NCI-H1105 treated with DMSO at 0.1 percent for 48 hours (cell line): Measurements from ENCODE around the gene ZNF718.
"Not testable (repeated sequence)": the region's sequence is repeated elsewhere in the genome, so short reads cannot be mapped to it uniquely, and the experiment has no call there.

Experiments
- DNase-seq: peaks from one replicate; lab custom pipeline; 2025; lab: John Stamatoyannopoulos, UW

The ZNF718 gene

DNA sequence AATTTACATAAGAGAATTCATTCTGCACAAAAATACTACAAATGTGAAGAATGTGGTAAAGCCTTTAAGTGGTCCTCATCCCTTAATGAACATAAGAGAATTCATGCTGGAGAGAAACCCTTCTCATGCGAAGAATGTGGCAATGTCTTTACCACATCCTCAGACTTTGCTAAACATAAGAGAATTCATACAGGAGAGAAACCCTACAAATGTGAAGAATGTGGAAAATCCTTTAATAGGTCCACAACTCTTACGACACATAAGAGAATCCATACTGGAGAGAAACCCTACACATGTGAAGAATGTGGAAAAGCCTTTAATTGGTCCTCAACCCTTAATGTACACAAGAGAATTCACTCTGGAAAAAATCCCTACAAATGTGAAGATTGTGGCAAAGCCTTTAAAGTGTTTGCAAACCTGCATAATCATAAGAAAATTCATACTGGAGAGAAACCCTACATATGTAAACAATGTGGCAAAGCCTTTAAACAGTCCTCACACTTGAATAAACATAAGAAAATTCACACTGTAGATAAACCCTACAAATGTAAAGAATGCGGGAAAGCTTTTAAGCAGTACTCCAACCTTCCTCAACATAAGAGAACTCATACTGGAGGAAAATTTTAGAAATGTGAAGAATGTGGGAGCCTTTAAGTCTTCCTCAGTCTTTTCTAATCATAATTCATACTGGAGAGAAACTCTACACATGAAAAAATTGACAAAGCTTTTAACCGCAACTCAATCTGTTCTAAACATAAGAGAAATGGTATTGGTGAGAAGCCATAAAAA lies 37.4 kb downstream of the ZNF718 start:
- DNase-seq: no peak

DNA sequence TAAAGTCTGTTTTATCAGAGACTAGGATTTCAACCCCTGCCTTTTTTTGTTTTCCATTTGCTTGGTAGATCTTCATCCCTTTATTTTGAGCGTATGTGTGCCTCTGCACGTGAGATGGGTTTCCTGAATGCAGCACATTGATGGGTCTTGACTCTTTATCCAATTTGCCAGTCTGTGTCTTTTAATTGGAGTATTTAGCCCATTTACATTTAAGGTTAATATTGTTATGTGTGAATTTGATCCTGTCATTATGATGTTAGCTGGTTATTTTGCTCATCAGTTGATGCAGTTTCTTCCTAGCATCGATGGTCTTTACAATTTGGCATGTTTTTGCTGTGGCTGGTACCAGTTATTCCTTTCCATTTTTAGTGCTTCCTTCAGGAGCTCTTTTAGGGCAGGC lies 45.3 kb downstream of the ZNF718 start:
- not testable (repeated sequence) for DNase-seq

DNA sequence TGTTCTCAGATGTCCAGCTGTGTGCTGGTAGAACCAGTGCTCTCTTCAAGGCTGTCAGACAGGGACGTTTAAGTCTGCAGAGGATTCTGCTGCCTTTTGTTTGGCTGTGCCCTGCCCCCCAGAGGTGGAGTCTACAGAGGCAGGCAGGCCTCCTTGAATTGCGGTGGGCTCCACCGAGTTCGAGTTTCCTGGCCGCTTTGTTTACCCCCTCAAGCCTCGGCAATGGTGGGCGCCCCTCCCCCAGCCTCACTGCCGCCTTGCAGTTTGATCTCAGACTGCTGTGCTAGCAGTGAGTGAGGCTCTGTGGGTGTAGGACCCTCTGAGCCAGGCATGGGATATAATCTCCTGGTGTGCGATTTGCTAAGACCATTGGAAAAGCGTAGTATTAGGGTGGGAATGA lies 47.0 kb downstream of the ZNF718 start:
- not testable (repeated sequence) for DNase-seq

DNA sequence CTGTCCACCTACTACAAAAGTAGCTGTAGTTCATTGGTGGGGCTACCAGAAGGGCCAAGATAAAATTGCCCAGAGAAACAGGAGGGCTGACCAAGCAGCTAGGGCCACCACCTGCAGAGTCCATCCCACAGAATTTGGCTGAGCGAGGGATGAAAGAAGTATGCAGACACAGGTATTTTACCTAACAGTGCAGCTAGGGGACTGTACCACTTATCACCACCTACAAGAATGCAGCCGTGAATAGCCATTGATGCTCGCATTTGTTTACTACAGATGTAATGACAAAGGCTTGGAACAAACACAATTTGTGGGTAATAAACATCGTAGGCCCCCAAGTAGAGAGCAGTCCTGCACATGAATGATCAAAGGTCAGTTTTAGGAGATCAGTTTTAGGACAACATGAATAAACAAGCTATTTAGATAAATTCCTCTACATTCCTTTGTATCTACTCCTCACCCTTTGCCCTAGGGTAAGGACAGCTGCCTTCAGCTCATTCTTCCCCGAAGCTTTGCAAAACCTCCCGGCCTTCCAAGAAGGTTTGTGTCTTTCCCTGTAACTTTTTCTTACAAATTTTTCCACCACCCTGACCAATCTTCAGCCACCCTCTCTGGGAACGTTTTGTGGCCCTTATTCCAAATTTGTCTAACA lies 49.5 kb downstream of the ZNF718 start:
- DNase-seq: no peak

DNA sequence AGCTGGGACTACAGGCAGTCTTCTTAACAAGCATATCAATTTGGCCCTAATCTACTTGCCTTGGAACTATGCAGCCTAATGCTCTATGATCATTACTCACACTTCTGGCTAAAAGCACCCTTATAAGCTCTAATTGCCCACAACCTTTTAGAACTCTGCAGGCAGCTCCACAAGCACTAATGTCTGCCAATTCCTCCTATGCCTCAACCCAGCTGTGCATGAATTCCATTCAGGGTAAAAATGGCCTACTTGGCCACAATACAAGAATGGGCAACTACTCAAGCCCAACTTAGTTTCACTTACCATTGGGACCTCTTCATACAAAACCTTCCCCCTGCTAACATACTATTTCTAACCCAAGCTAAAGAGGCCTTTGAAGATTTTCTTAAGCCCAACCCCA lies 51.7 kb downstream of the ZNF718 start:
- no peak for DNase-seq

DNA sequence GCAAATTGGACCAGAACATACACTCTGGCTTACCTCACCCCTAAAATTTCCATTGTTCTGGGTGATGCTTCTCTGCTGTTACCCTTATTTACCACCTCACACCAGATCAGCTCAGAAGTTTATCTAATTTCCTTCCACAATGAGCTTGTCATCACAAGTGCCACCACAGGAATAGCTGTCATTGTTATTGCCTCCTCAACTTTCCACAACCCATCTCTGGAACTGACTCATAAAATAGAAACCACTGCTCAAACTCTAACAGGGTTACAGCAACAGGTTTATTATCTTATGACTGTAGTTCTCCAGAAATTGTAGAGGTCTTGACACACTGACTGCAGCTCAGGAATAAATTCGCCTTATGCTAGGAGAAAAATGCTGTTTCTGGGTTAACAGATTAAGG lies 52.7 kb downstream of the ZNF718 start:
- no peak for DNase-seq

DNA sequence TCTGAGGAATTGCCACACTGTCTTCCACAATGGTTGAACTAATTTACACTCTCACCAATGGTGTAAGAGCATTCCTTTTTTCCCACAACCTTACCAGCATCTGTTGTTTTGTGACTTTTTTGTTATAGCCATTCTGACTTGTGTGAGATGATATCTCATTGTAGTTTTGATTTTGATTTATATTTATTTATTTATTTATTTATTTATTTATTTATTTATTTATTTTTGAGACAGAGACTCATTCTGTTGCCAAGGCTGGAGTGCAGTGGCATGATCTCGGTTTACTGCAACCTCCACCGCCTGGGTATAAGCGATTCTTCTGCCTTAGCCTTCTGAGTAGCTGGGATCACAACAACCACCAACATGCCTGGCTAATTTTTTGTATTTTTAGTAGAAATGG lies 57.9 kb downstream of the ZNF718 start:
- DNase-seq: not testable (repeated sequence)

DNA sequence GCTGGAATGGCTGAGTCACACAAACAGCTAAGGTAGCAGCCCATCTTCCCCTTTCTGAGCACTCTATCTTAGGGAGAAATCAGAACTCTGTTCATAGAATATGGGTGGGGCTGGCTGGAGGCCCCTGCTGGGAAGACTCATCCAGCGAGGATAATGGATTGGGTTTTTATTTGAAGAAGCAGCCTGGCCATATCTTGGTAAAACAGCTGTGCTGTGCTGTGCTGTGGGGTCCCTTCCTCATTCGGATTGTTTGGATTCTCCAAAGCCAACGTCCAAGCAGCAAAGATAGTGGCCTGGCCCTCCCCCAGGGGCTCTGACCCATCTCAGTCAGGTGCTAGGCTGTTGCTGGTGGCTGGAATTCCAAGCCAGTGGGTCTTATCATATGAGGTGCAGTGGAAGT lies 63.8 kb downstream of the ZNF718 start:
- no peak for DNase-seq

DNA sequence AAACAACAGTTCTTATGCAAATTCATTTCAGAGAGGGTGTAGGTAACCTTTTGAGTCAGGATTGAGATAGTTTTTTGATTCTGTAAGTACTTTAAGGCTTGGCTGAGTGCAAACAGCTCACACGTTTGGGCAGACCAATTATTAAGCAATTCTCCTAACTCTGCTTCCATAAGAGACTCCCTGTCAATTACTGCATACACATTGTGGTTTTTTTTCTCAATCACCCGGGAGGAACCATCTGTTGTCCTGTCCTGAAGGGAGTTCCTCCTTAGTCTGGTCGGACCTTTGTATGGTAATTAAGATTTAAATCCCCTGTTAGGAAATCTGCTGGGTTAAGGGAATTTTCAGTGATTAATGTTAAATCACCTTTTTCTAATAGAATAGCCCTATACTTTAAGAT lies 70.9 kb downstream of the ZNF718 start:
- DNase-seq: not testable (repeated sequence)

DNA sequence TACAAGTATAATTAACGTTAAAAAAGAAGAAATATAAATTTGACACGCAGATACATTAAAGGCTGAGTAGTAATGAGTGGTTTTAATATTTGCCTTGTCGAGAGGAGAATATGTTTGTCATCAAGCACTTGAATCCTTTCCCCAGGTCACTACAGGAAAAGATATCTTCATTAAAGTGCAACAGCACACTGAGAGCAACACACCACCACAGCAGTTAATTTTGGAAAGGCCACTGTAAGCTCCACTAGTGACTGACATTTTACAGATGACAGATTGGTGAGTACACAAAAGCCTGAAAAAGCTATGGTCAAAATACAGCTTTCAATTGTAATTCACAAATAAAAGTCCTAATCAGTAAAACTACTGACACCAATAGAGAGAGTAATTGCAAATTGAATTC lies 76.6 kb downstream of the ZNF718 start:
- no peak for DNase-seq

DNA sequence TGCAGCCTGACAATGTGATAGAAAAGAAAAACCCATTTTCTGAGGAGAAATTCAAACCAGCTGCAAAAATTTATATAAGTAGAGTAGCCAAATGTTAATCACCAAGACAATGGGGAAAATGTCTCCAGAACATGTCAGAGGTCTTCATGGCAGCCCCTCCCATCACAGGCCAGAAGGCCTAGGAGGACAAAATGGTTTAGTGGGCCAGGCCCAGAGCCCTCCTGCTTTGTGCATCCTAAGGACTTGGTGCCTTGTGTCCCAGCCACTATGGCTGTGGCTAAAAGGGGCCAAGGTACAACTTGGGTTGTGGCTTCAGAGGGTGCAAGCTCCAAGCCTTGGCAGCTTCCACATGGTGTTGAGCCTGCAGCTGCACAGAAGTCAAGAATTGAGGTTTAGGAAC lies 78.5 kb downstream of the ZNF718 start:
- DNase-seq: not testable (repeated sequence)

DNA sequence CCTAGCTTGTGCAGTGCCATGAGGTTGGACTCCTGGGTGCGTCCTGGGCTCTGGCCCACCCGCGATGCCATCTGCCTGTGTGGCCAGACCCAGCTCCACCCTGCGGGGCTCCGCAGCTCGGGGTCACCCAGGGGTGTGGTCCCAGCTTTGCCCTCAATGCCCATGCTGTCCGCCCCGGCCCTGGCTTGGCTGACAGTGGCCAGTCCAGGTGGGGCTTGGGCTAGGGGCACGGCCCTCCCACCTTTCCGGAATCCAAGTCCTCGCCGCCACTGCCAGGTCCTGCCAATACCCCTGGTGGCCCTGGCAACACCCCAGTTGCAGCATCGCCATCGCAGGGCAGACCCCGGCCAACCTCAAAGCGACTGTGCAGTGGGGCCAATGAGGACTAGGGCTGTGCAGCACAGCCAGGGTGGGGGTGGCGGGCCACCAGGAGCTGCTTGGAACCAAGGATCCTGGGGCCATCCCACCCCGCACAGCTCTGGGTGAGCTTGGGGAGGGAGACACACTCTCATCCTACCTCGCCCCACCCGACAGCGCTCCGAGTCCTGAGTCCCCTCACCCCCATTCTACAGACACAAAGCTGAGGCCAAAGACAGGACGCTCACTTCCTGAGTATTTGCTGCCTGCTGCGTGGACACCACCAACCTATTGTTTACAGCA lies 80.9 kb downstream of the ZNF718 start:
- DNase-seq: no peak

DNA sequence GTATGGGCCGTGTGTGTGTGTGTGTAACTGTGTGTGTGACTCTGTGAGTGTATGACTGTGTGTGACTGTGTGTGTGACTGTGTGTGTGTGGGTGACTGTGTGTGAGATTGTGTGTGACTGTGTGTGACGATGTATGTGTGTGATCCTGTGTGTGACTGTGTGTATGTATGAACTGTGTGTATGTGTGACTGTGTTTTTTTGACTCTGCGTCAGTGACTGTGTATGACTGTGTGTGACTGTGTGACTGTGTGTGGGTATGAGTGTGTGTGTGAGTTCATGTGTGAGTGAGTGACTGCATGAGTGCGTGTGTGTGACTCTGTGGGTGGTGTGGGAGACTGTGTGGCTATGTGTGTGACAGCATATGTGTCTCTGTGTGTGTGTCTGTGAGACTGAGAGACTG lies 81.8 kb downstream of the ZNF718 start:
- no peak for DNase-seq

DNA sequence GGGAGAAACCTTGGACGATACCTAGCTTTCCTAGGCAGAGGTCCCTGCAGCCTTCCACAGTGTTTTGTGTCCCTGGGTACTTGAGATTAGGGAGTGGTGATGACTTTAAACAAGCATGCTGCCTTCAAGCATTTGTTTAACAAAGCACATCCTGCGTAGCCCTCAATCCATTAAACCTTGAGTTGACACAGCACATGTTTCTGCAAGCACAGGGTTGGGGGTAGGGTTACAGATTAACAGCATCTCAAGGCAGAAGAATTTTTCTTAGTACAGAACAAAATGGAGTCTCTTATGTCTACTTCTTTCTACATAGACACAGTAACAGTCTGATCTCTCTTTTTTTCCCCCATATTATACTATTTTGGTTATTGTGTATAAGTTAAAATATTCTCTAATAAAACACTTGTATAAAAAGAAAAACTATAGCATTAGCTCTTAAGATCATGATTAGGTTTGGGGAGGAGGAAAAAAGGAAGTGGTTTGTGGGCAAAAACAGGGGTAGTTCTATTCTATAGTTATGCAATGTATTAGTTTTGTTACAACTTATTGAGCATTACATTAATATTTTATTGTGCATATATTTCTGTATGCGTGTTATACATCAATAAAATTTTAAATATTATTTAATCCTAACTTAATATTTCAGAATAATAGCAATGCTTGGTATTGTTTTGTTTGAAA lies 84.3 kb downstream of the ZNF718 start:
- not testable (repeated sequence) for DNase-seq

DNA sequence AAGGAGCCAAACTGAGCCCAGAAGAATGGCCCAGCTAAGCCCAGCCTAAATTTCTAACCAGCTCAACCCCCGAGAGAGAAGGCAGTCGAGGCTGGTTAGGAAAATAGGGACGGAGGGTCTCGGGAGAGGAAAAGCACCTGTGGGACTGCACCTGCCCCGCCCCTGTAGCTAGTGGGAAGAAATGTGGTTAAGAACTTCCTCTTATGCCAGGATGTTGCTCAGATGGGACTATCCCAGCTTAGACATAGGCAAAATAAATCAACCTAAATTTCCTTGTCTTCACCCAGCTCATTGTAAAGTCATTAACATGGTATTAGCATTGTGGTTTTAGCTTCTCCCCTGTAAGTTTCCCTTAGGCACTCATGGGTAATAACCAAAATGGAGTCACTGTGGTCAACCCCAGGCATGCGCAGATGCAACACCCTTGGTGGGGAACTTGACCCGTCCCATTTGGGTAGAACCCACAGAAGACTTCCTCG lies 86.8 kb downstream of the ZNF718 start:
- DNase-seq: no peak

DNA sequence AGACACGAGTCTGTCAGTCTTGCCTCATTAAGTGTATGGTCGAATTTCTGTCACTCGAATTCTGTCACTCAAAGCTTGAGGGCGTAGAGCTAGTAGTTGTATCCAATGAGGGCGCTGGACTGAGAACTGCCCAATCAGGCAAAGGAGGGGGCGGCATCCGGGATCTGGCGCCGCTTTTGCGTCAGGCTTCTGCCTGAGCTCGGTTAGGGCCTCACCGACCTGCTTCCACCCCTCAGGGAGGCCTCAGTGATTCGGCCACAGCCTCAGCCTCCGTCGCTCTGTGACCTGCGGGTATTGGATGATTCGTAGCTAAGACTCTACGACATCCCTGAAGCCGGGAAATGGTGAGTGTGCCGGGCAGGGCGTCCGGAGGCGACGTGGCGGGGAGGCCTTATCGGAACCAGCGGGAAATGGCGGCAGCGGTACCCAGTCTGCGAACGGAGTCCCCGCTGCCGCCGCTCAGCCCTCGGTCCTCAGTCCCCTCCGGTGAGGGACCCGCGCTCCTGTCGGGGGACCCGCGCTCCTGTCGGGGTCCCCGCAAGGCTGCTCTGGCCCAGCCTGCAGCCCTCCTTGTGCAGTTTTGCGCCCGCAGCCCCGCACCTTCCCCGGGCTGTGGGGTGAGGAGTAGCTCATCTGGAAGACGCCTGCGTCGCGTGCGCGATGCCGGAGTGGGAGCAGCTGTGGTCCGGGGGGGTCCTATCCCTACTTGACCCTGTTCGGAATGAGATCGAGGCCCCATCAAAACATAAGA lies 88.3 kb downstream of the ZNF718 start:
- DNase-seq: no peak

DNA sequence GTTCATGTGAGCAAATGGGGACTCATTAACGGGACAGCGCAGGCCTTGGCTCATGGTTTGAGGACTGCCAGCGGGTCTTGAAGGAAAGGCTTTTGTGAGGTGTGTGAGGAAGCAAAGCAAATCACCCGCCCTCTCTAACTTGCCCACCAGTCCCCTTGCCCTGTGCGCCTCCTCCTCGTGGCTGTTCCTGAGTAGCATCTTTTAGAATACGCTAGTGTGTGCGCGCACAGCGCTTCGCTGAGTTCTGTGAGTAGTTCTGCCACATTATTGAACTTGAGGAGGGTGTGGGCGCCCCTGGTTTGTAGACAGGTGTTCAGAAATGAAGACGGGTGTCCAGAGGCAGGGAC lies 88.9 kb downstream of the ZNF718 start:
- DNase-seq: not testable (repeated sequence)
